SK-N-SH (cell line): Measurements from ENCODE around the gene POLD2. TPM values are rescaled to one million over a fixed set of nuclear protein-coding genes. Genes with fewer than 3 reads are reported as not detected.
A peak's percentile ranks its signal among the peaks of the same experiment; 100 is the strongest.

Experiments
- CTCF ChIA-PET: fragments of 300-600, 350-600 bp; formaldehyde crosslinking; extraction: SDS; loops from one replicate; lab custom pipeline; 2021; lab: Yijun Ruan, JAX
- POLR2A ChIA-PET: fragments of 350-600 bp; sonication (Branson Sonifier 250); formaldehyde crosslinking; extraction: SDS; loops from one replicate; lab custom pipeline; 2020; ENCODE audit warnings: antibody characterized with exemption, inconsistent platforms; lab: Yijun Ruan, JAX
- DNase-seq: peaks from one replicate; pipeline ENCODE4 v3.0.0; 2012
- H2AFZ ChIP-seq: fragments of 200-600 bp; sonication (generic); 2 replicates; pipeline ENCODE4 v1.8.1; 2016; ENCODE audit warnings: antibody characterized with exemption, mild to moderate bottlenecking, low read depth
- H3F3A ChIP-seq: fragments of 200-600 bp; sonication (generic); replicated peaks from 2 replicates; pipeline ENCODE3; 2016; ENCODE audit warnings: antibody characterized with exemption, mild to moderate bottlenecking; ENCODE audit not compliant: insufficient read depth
- H3K27ac ChIP-seq, 2 experiments: fragments of 200-500 bp in 1 of 2; fragments of 200-600 bp in 1 of 2; sonication (Bioruptor generic) in 1 of 2; sonication (generic), shearing (Covaris generic) in 1 of 2; 2 replicates each; pipeline versions ENCODE4 v1.5.1 to v1.6.1; 2014 to 2016; ENCODE audit warnings: low read depth in 2 of 2, inconsistent platforms in 1 of 2, low read length in 1 of 2, mild to moderate bottlenecking in 1 of 2, mixed read lengths in 1 of 2
- H3K27me3 ChIP-seq: fragments of 200-600 bp; sonication (generic), shearing (Covaris generic); 2 replicates; pipeline ENCODE4 v1.6.1; 2016; ENCODE audit warnings: mixed run types; ENCODE audit not compliant: insufficient read depth
- H3K36me3 ChIP-seq, 2 experiments: fragments of 200-500 bp in 1 of 2; fragments of 200-600 bp in 1 of 2; sonication (Bioruptor generic) in 1 of 2; sonication (generic) in 1 of 2; replicated peaks in 1 of 2; 2 replicates each; pipeline versions ENCODE3 to v1.5.1; 2014 to 2016; ENCODE audit warnings: low read length in 1 of 2, mild to moderate bottlenecking in 1 of 2; ENCODE audit not compliant: insufficient read depth in 2 of 2, control insufficient read depth in 1 of 2
- H3K4me1 ChIP-seq, 2 experiments: fragments of 200-500 bp in 1 of 2; fragments of 200-600 bp in 1 of 2; sonication (Bioruptor generic) in 1 of 2; sonication (generic), shearing (Covaris generic) in 1 of 2; 2 replicates each; pipeline versions ENCODE4 v1.5.1 to v1.6.1; 2014 to 2016; ENCODE audit warnings: low read depth in 1 of 2, low read length in 1 of 2, mixed run types in 1 of 2; ENCODE audit not compliant: insufficient read depth in 2 of 2, control insufficient read depth in 1 of 2
- H3K4me2 ChIP-seq: fragments of 200-600 bp; sonication (generic), shearing (Covaris generic); 2 replicates; pipeline ENCODE4 v1.6.1; 2017; ENCODE audit warnings: mixed run types
- H3K4me3 ChIP-seq, 2 experiments: fragments of 200-500 bp in 1 of 2; fragments of 200-600 bp in 1 of 2; sonication (Bioruptor generic) in 1 of 2; sonication (generic), shearing (Covaris generic) in 1 of 2; 2 replicates each; pipeline versions ENCODE4 v1.5.1 to v1.8.1; 2014 to 2016; ENCODE audit warnings: low read depth in 2 of 2, inconsistent platforms in 1 of 2, low read length in 1 of 2, mild to moderate bottlenecking in 1 of 2, mixed read lengths in 1 of 2, moderate library complexity in 1 of 2
- H3K79me2 ChIP-seq: fragments of 200-600 bp; sonication (generic); 2 replicates; pipeline ENCODE4 v1.8.1; 2017; ENCODE audit warnings: mild to moderate bottlenecking; ENCODE audit not compliant: insufficient read depth
- H3K9ac ChIP-seq: fragments of 200-600 bp; sonication (generic); 2 replicates; pipeline ENCODE4 v1.6.1; 2017; ENCODE audit warnings: mixed run types
- H3K9me2 ChIP-seq: fragments of 200-600 bp; sonication (generic); 2 replicates; pipeline ENCODE4 v1.6.1; 2017; ENCODE audit warnings: mixed run types
- H3K9me3 ChIP-seq: fragments of 200-600 bp; sonication (generic); 2 replicates; pipeline ENCODE4 v1.6.1; 2017; ENCODE audit warnings: mixed run types, mild to moderate bottlenecking, moderate library complexity
- H4K20me1 ChIP-seq: fragments of 200-600 bp; sonication (generic); 2 replicates; pipeline ENCODE4 v1.6.1; 2017; ENCODE audit warnings: mild to moderate bottlenecking, mixed run types; ENCODE audit not compliant: insufficient read depth
- CHD2 ChIP-seq: fragments of 150-350 bp; IDR thresholded peaks from 2 replicates; pipeline ENCODE4 v1.6.1; 2018; ENCODE audit warnings: low read length; ENCODE audit not compliant: partially characterized antibody
- CTCF ChIP-seq: fragments of 200-600 bp; sonication (generic); IDR thresholded peaks from 2 replicates; pipeline ENCODE4 v1.6.1; 2017; ENCODE audit warnings: antibody characterized with exemption, mild to moderate bottlenecking, moderate library complexity
- EP300 ChIP-seq, 2 experiments: IDR thresholded peaks; 2 replicates each; pipeline versions ENCODE4 v1.4.0 to v1.6.1; 2012; ENCODE audit warnings: borderline replicate concordance in 1 of 2, low read depth in 1 of 2, low read length in 1 of 2
- EZH2phosphoT487 ChIP-seq: fragments of 200-600 bp; sonication (generic); IDR thresholded peaks from 2 replicates; pipeline ENCODE4 v1.6.1; 2017; ENCODE audit warnings: low read depth, mixed run types, mild to moderate bottlenecking, antibody characterized with exemption, moderate library complexity, borderline replicate concordance
- FOSL2 ChIP-seq: IDR thresholded peaks from 2 replicates; pipeline ENCODE4 v1.4.0; 2012; ENCODE audit warnings: low read depth, mild to moderate bottlenecking, moderate library complexity, borderline replicate concordance
- GABPA ChIP-seq: IDR thresholded peaks from 2 replicates; pipeline ENCODE4 v1.4.0; 2012; ENCODE audit warnings: low read depth, mild to moderate bottlenecking
- GATA2 ChIP-seq: sonication (generic); formaldehyde crosslinking; IDR thresholded peaks from 2 replicates; pipeline ENCODE4 v1.5.0; 2020; ENCODE audit warnings: mild to moderate bottlenecking, missing genetic modification reagents
- JUND ChIP-seq: IDR thresholded peaks from 2 replicates; pipeline ENCODE4 v1.4.0; 2012
- MEF2A ChIP-seq: IDR thresholded peaks from 2 replicates; pipeline ENCODE4 v1.4.0; 2012; ENCODE audit warnings: low read depth, borderline replicate concordance
- MXI1 ChIP-seq: IDR thresholded peaks from 2 replicates; pipeline ENCODE4 v1.6.1; 2012; ENCODE audit warnings: mild to moderate bottlenecking, low read depth, low read length, improper control_type of control experiment
- NFIC ChIP-seq: IDR thresholded peaks from 2 replicates; pipeline ENCODE4 v1.4.0; 2012; ENCODE audit warnings: borderline replicate concordance
- NRF1 ChIP-seq: IDR thresholded peaks from 2 replicates; pipeline ENCODE4 v1.6.1; 2012; ENCODE audit warnings: low read depth, mild to moderate bottlenecking, low read length
- PBX3 ChIP-seq: IDR thresholded peaks from 2 replicates; pipeline ENCODE4; 2012
- POLR2AphosphoS5 ChIP-seq: IDR thresholded peaks from 2 replicates; pipeline ENCODE4 v1.6.1; 2012; ENCODE audit warnings: low read depth, low read length
- RAD21 ChIP-seq: IDR thresholded peaks from 2 replicates; pipeline ENCODE4 v1.6.1; 2012; ENCODE audit warnings: mild to moderate bottlenecking, low read length
- RCOR1 ChIP-seq: fragments of 150-350 bp; IDR thresholded peaks from 2 replicates; pipeline ENCODE4 v1.6.1; 2017; ENCODE audit warnings: antibody characterized with exemption, low read length
- SMC3 ChIP-seq: IDR thresholded peaks from 2 replicates; pipeline ENCODE4 v1.6.1; 2012; ENCODE audit warnings: low read depth, low read length, improper control_type of control experiment
- TEAD4 ChIP-seq: IDR thresholded peaks from 2 replicates; pipeline ENCODE4 v1.4.0; 2012; ENCODE audit warnings: mild to moderate bottlenecking, borderline replicate concordance; ENCODE audit not compliant: insufficient read depth
- USF1 ChIP-seq: IDR thresholded peaks from 2 replicates; pipeline ENCODE4 v1.4.0; 2012; ENCODE audit warnings: low read depth, borderline replicate concordance
- YY1 ChIP-seq: IDR thresholded peaks from 2 replicates; pipeline ENCODE4 v1.4.0; 2012; ENCODE audit warnings: low read depth, mild to moderate bottlenecking
- WGBS: methylation state at CpG from one replicate; pipeline ENCODE4 v1.1.6; 2017; ENCODE audit warnings: low lambda C conversion rate; 5-methylcytosine and 5-hydroxymethylcytosine counted together
- polyA plus RNA-seq, 3 experiments: library from polyadenylated mRNA; depleted of rRNA; stranded (reverse); fragments of >200 nt; gene quantifications; 2 replicates each; pipeline ENCODE4 v1.2.3, GENCODE V29; 2012
- TF ChIP-seq, protein P1 (sequence below): IDR thresholded peaks from 2 replicates; pipeline ENCODE4 v1.4.0; 2012; ENCODE audit warnings: low read depth, borderline replicate concordance
- TF ChIP-seq, protein P2 (sequence below): IDR thresholded peaks from 2 replicates; pipeline ENCODE4 v1.4.0; 2012; ENCODE audit warnings: low read depth
- TF ChIP-seq, protein P3 (sequence below): fragments of 150-350 bp; IDR thresholded peaks from 2 replicates; pipeline ENCODE4 v1.6.1; 2017; ENCODE audit warnings: antibody characterized with exemption, low read length, low read depth, borderline replicate concordance

Gene POLD2
- polyA plus RNA-seq, 1 of the 3 experiments (the other 2 are of a cell fraction), result 194 TPM

DNA sequence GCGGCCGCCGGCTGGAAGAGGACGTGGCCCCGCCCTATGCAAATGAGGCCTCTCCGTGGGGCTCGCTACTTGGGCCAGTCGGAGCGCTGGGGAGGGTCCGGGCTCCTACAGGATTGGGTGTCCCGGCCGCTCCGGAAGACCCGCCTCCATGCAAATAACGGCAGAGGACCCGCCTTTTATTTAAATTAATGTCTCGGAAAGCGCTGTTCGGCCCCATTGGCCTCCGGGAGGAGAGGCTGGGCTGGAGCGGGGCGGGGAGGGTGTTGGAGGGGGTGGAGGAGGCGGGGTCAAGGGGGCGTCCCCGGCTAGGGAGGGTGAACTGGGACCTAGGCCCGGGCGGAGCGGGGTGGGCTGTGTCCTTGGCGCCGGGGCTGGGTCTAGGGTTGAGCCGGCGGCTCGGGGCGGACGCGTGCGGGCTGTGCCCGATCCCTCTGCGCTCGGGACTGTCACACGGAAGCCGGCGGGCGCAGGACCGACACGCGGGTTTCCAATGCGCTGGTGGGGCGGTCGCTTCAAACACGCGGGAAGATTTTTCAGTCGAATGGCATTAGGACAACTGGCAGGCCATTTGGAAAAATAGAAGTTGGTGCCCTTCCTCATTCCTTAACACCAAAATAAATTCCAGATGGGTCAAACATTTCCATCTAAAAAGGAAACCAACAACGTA is 40.7 kb downstream of the POLD2 start:
- peaks cover 21% of the 10 kb centered on the region for H3K79me2 ChIP-seq
- peak overlapping the region; percentile 84 for H3K4me2 ChIP-seq
- H3K4me1 ChIP-seq, result peaks cover 14 to 18% of the 10 kb centered on the region in 2 experiments
- H3K9me2 ChIP-seq, result no peaks in the 10 kb centered on the region
- peaks cover 14 to 32% of the 10 kb centered on the region in 2 experiments for H3K36me3 ChIP-seq
- H3K9me3 ChIP-seq, result no peaks in the 10 kb centered on the region
- DNase-seq, result peak; percentile 100
- peaks cover 28% of the 10 kb centered on the region for H3F3A ChIP-seq
- H3K4me3 ChIP-seq, result peak overlapping the region; percentile 55 to 69
- no peaks in the 10 kb centered on the region for H4K20me1 ChIP-seq
- CTCF ChIA-PET, result no interaction called here
- peak overlapping the region; percentile 61; the same call in 1 of the 2 replicates for H2AFZ ChIP-seq
- no peaks in the 10 kb centered on the region for H3K27me3 ChIP-seq
- 1% methylated on average over 35 of the region's 54 CpGs for WGBS
- peak overlapping the region; percentile 82 for H3K9ac ChIP-seq
- peak overlapping the region; percentile 83 to 100 for H3K27ac ChIP-seq
- POLR2A ChIA-PET, result no interaction called here
- TF ChIP-seq MEF2A (no peak), NFIC (0 out of 2 replicates have a peak, but pooled peaks have one; percentile 25), NRF1 (no peak), PBX3 (peak; percentile 2; the same call in 1 of the 2 replicates), USF1 (no peak), FOSL2 (no peak), MXI1 (peak; percentile 85), EP300 (IDR thresholded peaks at IDR 0.05; ENCODE audit: borderline replicate concordance in 1 of 2, low read depth in 1 of 2, low read length in 1 of 2) (no peak; a peak in 1 of 4 replicates), RCOR1 (peak; percentile 59; the same call in 1 of the 2 replicates), EZH2phosphoT487 (no peak), CTCF (no peak), YY1 (peak; percentile 45; the same call in 1 of the 2 replicates), TEAD4 (no peak), GATA2 (CRISPR knock-in tag) (no peak), RAD21 (no peak), CHD2 (peak; percentile 12), SMC3 (no peak), GABPA (peak; percentile 76), POLR2AphosphoS5 (peak; percentile 92), JUND (no peak)
- TF ChIP-seq, protein P1, sequence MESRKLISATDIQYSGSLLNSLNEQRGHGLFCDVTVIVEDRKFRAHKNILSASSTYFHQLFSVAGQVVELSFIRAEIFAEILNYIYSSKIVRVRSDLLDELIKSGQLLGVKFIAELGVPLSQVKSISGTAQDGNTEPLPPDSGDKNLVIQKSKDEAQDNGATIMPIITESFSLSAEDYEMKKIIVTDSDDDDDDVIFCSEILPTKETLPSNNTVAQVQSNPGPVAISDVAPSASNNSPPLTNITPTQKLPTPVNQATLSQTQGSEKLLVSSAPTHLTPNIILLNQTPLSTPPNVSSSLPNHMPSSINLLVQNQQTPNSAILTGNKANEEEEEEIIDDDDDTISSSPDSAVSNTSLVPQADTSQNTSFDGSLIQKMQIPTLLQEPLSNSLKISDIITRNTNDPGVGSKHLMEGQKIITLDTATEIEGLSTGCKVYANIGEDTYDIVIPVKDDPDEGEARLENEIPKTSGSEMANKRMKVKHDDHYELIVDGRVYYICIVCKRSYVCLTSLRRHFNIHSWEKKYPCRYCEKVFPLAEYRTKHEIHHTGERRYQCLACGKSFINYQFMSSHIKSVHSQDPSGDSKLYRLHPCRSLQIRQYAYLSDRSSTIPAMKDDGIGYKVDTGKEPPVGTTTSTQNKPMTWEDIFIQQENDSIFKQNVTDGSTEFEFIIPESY, result no peak
- TF ChIP-seq, protein P2, sequence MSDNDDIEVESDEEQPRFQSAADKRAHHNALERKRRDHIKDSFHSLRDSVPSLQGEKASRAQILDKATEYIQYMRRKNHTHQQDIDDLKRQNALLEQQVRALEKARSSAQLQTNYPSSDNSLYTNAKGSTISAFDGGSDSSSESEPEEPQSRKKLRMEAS, result peak; percentile 89
- TF ChIP-seq, protein P3, sequence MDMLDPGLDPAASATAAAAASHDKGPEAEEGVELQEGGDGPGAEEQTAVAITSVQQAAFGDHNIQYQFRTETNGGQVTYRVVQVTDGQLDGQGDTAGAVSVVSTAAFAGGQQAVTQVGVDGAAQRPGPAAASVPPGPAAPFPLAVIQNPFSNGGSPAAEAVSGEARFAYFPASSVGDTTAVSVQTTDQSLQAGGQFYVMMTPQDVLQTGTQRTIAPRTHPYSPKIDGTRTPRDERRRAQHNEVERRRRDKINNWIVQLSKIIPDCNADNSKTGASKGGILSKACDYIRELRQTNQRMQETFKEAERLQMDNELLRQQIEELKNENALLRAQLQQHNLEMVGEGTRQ, result no peak; the same call in 1 of the 2 replicates
